BLaER1 (cell line): ENCODE measurements around the gene CFD.
"Not testable (repeated sequence)": the region's sequence is repeated elsewhere in the genome, so short reads cannot be mapped to it uniquely, and the experiment has no call there.

Experiments used
- H3K27ac ChIP-seq: shearing (Covaris generic); formaldehyde crosslinking; 2 replicates; pipeline ENCODE4 v1.8.1; 2022
- H3K27me3 ChIP-seq: shearing (Covaris generic); formaldehyde crosslinking; 2 replicates; pipeline ENCODE4 v1.8.1; 2022
- H3K36me3 ChIP-seq: shearing (Covaris generic); formaldehyde crosslinking; 2 replicates; pipeline ENCODE4 v1.8.1; 2022
- H3K4me1 ChIP-seq: shearing (Covaris generic); formaldehyde crosslinking; 2 replicates; pipeline ENCODE4 v1.8.1; 2022
- H3K4me2 ChIP-seq: shearing (Covaris generic); formaldehyde crosslinking; 2 replicates; pipeline ENCODE4 v1.8.1; 2022
- H3K4me3 ChIP-seq: shearing (Covaris generic); formaldehyde crosslinking; 2 replicates; pipeline ENCODE4 v1.8.1; 2022
- H3K9ac ChIP-seq: shearing (Covaris generic); formaldehyde crosslinking; 2 replicates; pipeline ENCODE4 v1.8.1; 2022
- H3K9me3 ChIP-seq: shearing (Covaris generic); formaldehyde crosslinking; 2 replicates; pipeline ENCODE4 v1.8.1; 2022
- H4K20me1 ChIP-seq: shearing (Covaris generic); formaldehyde crosslinking; 2 replicates; pipeline ENCODE4 v1.8.1; 2022
- Cebpa-rat ChIP-seq: shearing (Covaris generic); IDR thresholded peaks from 2 replicates; pipeline ENCODE4 v1.8.1; 2022

The CFD gene

DNA sequence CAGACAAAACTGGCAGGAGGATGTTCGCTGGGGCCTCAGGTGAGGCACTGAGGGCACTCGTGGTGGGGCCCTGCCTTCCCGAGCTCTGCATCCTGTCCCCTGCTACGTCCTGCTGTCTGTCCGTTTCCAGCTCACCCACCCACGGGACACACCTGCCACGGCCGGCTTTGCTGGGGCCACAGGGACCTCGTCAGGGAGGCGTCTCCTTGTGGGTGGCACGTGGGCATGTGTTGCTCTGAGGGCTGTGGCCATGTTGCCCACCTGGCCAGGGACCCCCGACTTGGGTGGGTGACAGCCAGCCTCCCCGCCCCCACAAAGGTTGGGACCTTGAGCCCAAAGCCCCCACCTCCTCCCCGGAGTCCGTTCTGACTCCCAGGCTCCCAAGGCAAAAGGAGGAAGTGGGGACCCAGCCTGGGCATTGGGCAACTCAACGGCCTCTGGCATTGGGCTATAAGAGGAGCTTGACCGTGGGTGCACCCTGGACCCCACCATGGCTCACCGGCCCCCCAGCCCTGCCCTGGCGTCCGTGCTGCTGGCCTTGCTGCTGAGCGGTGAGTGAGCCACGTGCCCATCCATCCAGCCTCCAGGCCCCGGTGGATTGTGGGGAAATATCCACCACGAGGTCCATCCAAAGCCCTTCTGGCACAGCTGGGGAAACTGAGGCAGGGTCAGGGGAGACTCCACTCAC lies 18.8 kb upstream of the CFD start, which contains the start of gene PRTN3:
Gene PRTN3, plus strand, starts transcription at position 481 of the 688 bp plus-strand sequence. Its CDS starts 10 bp downstream, at position 491.
- Histone ChIP-seq H3K27me3 (peaks cover 45% of the 10 kb centered on the region), H3K4me2 (peak within 1 kb of the TSS; percentile 84), H4K20me1 (peaks cover 1% of the 10 kb centered on the region; the same call in 1 of the 2 replicates), H3K4me3 (no peak within 1 kb of the TSS), H3K9me3 (no peaks in the 10 kb centered on the region), H3K9ac (no peak within 1 kb of the TSS), H3K27ac (no peak within 1 kb of the TSS), H3K36me3 (no peaks in the 10 kb centered on the region), H3K4me1 (peaks cover 52% of the 10 kb centered on the region)
- TF ChIP-seq Cebpa-rat = no peak

DNA sequence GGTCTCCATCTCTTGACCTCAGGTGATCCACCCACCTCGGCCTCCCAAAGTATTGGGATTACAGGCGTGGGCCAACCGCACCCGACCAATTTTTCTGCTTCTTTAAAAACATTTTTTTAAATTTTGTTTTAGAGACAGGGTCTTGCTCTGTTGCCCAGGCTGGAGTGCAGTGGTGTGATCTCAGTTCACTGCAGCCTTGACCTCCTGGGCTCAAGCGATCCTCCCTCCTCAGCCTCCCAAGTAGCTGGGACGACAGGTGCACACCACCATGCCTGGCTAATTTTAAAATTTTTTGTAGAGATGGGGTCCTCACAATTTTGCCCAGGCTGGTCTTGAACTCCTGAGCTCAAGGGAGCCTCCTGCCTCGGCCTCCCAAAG lies 16.7 kb upstream of the CFD start:
- H3K9me3 ChIP-seq, H3K4me2 ChIP-seq, H3K36me3 ChIP-seq, H3K4me3 ChIP-seq, H3K27ac ChIP-seq, H3K9ac ChIP-seq: not testable (repeated sequence)
- H4K20me1 ChIP-seq = peaks cover 10% of the 10 kb centered on the region; the same call in 1 of the 2 replicates
- H3K27me3 ChIP-seq = peaks cover 60% of the 10 kb centered on the region
- H3K4me1 ChIP-seq = peaks cover 43% of the 10 kb centered on the region

GRCh38 chr19:843180-843835 lies 16.2 kb upstream of the CFD start:
- Histone ChIP-seq H3K36me3 (no peaks in the 10 kb centered on the region), H3K4me2 (no peak overlapping the region), H3K27me3 (peaks cover 65% of the 10 kb centered on the region), H3K4me1 (peaks cover 48% of the 10 kb centered on the region), H4K20me1 (peaks cover 10% of the 10 kb centered on the region; the same call in 1 of the 2 replicates), H3K9ac (no peak overlapping the region), H3K9me3 (no peaks in the 10 kb centered on the region), H3K4me3 (no peak overlapping the region), H3K27ac (no peak overlapping the region)
- no peak for TF ChIP-seq Cebpa-rat

- H3K4me1 ChIP-seq = peaks cover 42% of the 10 kb centered on the region
- H3K27ac ChIP-seq = no peak overlapping the region
- no peak overlapping the region for H3K4me2 ChIP-seq
- H3K36me3 ChIP-seq = no peaks in the 10 kb centered on the region
- no peak overlapping the region for H3K9ac ChIP-seq
- H3K4me3 ChIP-seq = no peak overlapping the region
- no peaks in the 10 kb centered on the region for H3K9me3 ChIP-seq
- H4K20me1 ChIP-seq = peaks cover 10% of the 10 kb centered on the region; the same call in 1 of the 2 replicates
- no peak for TF ChIP-seq Cebpa-rat
- peaks cover 72% of the 10 kb centered on the region for H3K27me3 ChIP-seq
Observed at GRCh38 chr19:843836-844545, 15.5 kb upstream of the CFD start.

GRCh38 chr19:844546-844971 lies 14.9 kb upstream of the CFD start:
- TF ChIP-seq Cebpa-rat = no peak

GRCh38 chr19:845707-846521 lies 13.6 kb upstream of the CFD start:
- TF ChIP-seq Cebpa-rat = no peak
- peaks cover 23% of the 10 kb centered on the region for H3K4me1 ChIP-seq
- H3K9ac ChIP-seq = no peak overlapping the region
- peaks cover 90% of the 10 kb centered on the region for H3K27me3 ChIP-seq
- H3K9me3 ChIP-seq = no peaks in the 10 kb centered on the region
- no peak overlapping the region for H3K4me2 ChIP-seq
- H3K27ac ChIP-seq = no peak overlapping the region
- no peaks in the 10 kb centered on the region for H3K36me3 ChIP-seq
- peaks cover 10% of the 10 kb centered on the region; the same call in 1 of the 2 replicates for H4K20me1 ChIP-seq
- no peak overlapping the region for H3K4me3 ChIP-seq

More at GRCh38 chr19:844546-844971, 14.9 kb upstream of the CFD start:
- Histone ChIP-seq H4K20me1 (peaks cover 10% of the 10 kb centered on the region; the same call in 1 of the 2 replicates), H3K4me3 (no peak overlapping the region), H3K27ac (no peak overlapping the region), H3K4me1 (peaks cover 36% of the 10 kb centered on the region), H3K9me3 (no peaks in the 10 kb centered on the region), H3K27me3 (peaks cover 77% of the 10 kb centered on the region), H3K9ac (no peak overlapping the region), H3K4me2 (no peak overlapping the region), H3K36me3 (no peaks in the 10 kb centered on the region)

DNA sequence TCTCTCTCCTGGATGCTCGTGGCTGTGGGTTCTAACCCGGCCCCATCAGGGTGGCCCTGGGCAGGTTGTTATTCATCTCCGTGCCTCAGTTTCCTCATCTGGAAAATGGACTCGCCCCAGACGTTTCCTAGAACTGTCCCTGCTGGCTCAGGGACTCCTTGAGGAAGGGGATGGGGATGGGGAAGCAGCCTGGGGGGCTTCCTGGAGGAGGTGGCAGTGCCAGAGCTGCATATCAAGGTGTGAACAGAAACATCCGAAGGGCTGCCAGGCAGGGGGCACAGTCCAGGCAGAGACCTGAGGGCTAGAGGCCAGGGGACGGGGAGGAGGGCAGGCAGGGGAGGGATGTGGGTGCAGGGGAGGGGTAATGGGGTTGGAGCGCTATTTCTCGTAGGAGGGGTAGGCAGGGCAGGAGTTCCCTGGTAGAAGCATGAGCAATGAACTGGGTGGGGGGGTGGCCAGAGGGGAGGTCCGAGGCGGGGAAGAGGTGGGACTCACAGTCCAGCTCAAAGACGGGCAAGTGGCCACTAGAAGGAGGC lies 11.0 kb upstream of the CFD start:
- H3K9me3 ChIP-seq = no peaks in the 10 kb centered on the region
- no peak overlapping the region for H3K4me3 ChIP-seq
- TF ChIP-seq Cebpa-rat = no peak
- peaks cover 23% of the 10 kb centered on the region for H3K4me1 ChIP-seq
- no peaks in the 10 kb centered on the region for H3K36me3 ChIP-seq
- no peak overlapping the region for H3K9ac ChIP-seq
- H3K27ac ChIP-seq = no peak overlapping the region
- 0 out of 2 replicates have a peak, but pooled peaks cover 10% of the 10 kb centered on the region for H4K20me1 ChIP-seq
- peak overlapping the region; percentile 30 for H3K4me2 ChIP-seq
- H3K27me3 ChIP-seq = peaks cover 91% of the 10 kb centered on the region

GRCh38 chr19:849195-849594 lies 10.3 kb upstream of the CFD start:
- H3K4me1 ChIP-seq = peaks cover 23% of the 10 kb centered on the region
- not testable (repeated sequence) for H3K27ac ChIP-seq, H3K4me3 ChIP-seq, H3K9me3 ChIP-seq, H3K9ac ChIP-seq, H3K36me3 ChIP-seq, H3K4me2 ChIP-seq
- peaks cover 85% of the 10 kb centered on the region for H3K27me3 ChIP-seq
- H4K20me1 ChIP-seq = 0 out of 2 replicates have a peak, but pooled peaks cover 10% of the 10 kb centered on the region
